GM21723 (cell line): ENCODE data around the gene EIF2AK2.
"Not testable (repeated sequence)": the region's sequence is repeated elsewhere in the genome, so short reads cannot be mapped to it uniquely, and the experiment has no call there.

ENCODE experiments used
- ATAC-seq: cut with Tn5 transposase; IDR thresholded peaks from one replicate; pipeline ENCODE4 v1.9.1; 2021; ENCODE audit warnings: mild to moderate bottlenecking, moderate library complexity; ENCODE audit not compliant: unreplicated experiment

The EIF2AK2 gene

DNA sequence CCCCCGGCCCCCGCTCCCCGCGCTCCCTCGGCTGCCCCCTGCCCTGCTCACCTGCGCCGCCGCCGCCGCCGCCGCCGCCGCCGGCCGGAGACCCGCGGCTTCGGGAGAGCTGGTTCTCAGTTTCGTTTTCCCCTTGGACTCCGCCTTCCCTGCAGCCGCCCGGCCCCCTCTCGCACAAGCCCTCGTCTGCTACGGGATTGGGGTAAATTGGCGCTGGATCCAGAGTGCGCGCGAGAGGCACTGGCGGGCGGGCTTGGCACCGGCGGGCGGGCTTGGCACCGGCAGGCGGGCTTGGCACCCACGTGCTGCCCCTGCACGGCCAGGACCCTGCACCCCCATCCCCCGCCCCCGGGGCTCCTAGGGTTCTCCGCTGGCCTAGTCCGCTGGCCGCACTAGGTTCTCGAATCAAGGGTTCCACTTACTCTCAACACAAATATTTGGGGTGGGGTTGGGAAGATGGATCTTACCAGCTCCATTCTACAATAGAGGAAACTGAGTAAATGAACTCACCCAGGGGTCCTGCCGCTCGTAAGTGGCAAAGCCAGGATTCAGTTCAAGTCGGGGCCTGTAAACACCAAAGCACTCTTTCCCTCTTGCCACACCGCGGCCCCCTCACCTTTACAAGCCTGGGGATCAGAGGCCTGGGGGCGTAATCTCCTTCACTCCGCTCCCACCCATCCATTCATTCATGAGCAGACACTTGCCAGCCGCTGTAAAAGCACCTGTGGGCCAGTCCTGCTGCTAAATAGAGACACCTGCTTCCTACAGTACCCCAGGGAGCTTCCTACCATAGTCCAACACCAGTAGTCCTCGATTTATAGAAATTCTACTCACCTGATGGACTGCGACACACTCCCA lies at the start of gene EIF2AK2:
Gene EIF2AK2 (minus strand): TSS at position 124 of the 858 bp plus-strand sequence. CDS start 9,174 bp downstream, outside the sequence.
- peak; percentile 88 for ATAC-seq

DNA sequence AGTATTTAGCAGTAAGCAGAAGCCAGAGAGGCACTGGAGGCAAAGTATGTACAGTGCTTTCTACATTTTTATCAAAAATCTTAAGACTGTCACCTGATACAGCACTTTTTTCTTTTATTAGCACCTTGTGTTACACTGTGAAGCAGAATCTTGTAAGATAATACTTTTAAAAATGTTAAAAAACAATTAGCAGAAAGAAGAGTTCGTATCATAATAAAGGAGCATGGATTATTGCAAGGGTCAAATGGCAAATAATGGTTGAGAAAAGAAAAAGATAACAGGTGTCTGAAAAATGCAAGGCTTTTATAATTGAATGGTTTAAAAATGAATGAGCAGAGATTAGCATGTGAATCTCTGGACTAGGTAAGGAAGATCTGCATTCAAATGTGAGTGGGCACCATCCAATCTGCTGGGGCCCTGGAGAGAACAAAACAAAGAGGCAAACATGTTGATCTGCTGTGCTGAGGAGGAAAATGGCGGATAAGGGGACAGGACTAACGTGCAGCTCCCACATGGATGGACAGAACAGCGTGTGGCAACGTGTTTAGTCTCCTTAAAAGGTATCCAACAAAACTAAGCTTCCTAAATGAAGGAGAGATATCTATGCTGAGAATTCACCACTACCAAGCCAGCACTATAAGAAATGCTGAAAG lies 49.0 kb upstream of the EIF2AK2 start:
- no peak for ATAC-seq

DNA sequence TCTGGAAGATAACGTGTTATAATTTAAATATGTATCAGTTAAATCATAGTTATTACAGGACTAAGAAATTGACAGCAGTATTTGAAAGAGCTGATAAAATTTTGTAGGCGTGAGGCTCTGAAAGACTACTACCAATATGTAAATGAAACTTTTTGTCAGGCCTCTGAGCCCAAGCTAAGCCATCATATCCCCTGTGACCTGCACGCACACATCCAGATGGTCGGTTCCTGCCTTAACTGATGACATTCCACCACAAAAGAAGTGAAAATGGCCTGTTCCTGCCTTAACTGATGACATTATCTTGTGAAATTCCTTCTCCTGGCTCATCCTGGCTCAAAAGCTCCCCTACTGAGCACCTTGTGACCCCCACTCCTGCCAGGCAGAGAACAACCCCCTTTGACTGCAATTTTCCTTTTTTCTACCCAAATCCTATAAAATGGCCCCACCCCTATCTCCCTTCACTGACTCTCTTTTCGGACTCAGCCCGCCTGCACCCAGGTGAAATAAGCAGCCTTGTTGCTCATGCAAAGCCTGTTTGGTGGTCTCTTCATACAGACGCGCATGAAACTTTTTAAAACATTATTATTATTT lies 48.4 kb upstream of the EIF2AK2 start:
- ATAC-seq, result not testable (repeated sequence)

DNA sequence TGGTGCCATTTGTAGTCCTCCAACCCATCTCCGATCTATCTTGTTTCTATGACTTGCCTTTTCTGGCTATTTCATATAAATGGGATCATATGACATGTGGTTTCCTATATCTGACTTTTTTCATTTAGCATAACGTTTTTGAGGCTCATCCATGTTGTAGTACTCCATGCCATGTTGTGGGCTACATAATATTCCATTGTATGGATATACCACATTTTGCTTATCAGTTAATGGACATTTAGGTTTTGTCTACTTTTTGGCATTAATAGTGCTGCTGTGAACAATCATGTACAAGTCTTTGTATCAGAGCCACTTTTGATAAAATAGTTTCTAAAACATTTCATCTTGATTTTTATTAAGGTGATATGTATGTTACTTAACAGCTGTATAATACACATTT lies 46.9 kb upstream of the EIF2AK2 start:
- ATAC-seq, result no peak

DNA sequence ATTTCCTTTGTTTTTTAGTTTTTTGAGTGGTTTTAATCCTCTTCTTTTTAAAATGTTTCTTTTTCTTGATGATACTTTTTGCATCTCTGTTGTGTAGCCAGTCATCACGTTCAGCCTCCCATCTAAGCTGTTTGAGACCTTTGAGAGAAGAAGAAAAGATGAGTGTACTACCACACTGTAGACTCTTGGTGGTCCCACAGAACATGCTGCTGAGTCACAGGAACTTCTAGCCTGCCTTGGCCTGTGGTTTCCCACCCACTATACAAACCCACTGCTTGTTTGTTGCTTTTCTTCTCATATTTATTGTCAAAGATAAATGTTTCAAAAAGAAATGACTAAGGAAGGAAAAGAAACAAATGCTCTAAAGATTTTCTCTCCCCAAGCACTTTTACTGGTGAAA lies 45.0 kb upstream of the EIF2AK2 start:
- no peak for ATAC-seq

DNA sequence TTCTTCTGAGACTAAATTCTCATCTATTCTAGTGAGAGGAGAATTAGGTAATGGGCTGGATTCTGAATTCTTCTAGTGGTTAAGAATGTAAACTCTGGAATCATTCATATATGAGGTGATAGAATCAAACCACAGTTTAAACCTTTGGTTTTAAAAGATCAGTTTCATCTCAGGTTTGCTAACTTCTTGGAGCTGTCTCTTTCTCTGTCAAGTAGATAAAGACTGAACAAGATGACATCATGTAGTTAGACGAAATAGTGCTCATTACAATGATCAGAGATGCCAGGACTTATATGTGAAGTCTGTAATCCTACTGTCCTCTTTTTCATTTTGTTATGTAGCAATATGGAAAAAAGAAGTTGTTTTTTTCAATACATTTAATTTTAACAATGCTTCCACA lies 44.4 kb upstream of the EIF2AK2 start:
- ATAC-seq, result no peak

DNA sequence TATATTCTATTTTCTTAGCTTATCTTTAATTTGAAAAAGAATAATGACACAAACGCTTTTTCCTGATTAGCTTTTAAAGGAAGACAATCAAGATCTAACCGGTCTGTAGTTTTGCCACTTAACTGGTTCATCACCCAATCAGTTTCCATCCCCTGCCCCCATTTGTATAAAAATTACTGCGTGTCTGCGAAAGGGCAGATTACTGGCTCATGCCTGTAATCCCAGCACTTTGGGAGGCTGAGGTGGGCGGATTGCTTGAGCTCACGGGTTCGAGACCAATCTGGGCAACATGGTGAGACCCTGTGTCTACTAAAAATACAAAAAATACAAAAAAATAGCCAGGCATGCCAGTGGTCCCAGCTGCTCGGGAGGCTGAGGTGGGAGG lies 41.9 kb upstream of the EIF2AK2 start:
- no peak for ATAC-seq

DNA sequence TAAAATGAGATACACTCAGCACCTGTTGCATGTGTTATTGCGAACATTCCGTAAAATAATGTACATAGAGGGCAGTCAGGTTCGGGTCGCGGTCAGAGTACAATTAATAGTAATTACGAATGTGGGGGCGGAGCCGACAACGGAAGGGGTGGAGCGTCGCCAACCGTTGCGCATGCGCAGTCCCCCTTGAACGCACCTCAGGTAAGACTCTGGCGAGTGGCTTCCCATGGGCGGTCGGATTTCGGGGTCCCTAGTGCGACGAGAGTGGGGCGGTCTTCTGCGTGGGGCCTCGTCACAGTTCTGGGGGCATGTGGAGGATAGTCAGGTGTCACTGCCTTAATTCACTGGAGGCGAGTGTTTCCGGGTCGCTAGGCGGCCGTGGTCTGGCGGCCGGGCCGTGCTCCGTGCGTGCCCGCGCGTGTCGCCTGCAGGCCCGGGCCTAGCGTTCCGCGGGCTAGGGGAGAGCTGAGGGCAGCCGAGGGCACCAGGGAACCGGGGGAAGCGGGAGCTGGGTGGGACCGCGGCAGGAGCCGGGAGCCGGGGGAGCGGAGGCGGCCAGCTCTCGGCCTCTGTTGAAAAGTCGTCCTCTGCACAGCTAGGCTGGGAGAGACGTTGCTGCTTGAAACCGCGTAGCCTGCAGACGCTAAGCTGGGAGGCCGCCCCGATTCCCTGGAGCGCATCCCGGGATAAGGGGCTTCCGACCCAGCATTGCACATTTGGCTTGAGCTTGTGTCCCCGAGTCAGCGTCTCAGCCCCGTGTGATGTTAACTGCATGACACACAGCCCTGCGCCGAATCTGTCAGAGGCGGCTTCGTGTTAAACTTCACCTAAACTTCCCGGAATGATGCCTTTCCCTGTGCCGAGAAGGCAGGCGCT lies 39.8 kb upstream of the EIF2AK2 start, which contains the start of gene CEBPZOS:
Gene CEBPZOS (plus strand): TSS at position 177 of the 876 bp plus-strand sequence. CDS start 3,209 bp downstream, outside the sequence.
- ATAC-seq, result peak; percentile 78

DNA sequence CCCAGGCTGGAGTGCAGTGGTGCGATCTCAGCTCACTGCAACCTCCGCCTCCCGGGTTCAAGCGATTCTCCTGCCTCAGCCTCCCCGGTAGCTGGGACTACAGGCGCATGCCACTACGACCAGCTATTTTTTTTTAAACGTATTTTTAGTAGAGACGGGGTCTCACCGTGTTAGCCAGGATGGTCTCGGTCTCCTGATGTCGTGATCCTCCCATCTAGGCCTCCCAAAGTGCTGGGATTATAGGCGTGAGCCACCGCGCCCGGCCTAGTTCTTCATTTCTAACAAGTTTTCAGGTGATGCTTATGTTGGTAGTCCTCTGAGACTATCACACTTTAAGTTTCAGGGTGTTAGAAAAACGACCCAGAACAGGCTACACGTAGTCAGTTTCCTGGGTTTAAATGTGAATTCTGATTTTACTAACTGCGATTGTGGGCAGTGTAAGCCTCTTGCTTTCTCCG lies 39.1 kb upstream of the EIF2AK2 start:
- not testable (repeated sequence) for ATAC-seq

DNA sequence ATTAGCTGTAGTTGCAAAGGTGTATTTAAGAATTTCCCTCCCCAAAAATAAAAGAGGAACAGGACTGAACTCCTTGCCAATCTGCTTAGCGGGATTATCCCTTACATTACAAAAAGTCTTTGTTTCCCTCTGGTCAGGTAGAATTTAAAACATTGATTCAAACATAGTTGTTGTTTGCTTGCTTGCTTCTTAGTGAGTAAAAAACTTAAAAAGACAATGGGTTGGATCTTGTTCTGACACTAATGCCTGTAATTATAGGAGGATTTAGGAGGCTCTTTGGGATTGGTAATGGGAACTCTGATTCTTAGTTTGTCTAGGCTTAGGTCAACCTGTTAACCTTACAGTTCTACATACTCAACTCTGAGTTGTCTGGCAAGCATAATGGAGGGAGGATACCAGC lies 35.8 kb upstream of the EIF2AK2 start:
- ATAC-seq, result no peak

DNA sequence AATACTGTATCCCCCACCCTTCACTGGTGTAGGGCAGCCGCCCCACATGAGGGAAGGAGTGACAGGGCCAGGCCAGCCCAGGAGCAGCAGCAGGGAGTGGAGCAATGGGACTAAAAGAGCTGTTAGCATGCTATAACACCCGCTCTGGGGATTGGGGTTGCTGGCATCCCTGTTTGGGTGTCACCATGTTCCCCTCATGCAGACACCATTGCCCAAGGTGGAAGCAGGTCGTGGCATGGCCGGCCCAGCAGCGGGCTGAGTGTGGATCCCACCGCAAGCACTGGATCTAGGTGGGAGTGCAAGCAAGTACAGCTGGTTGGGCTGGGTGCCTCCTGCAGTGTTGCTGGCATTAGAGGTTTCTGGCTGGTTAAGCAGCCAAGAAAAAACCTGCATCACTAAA lies 35.0 kb upstream of the EIF2AK2 start:
- no peak for ATAC-seq

DNA sequence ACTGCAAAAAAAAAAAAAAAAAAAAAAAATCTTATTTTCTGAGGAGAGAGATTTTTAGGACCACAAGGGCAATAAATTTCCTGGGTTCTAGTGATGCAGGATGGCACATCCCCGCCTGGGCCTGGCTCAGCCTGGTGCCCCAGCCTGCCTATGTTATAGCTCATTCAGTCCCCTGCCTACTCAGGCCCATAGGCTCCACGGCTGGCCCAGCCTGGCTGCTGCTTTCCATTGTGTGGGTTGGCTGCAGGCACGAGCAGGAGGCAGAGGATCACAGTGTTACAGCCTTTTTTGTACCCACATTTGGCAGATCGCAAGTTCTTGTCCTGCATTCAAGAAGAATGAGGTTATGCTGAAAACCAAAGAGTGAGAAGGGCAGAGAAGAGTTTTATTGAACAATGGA lies 34.5 kb upstream of the EIF2AK2 start:
- ATAC-seq, result no peak

DNA sequence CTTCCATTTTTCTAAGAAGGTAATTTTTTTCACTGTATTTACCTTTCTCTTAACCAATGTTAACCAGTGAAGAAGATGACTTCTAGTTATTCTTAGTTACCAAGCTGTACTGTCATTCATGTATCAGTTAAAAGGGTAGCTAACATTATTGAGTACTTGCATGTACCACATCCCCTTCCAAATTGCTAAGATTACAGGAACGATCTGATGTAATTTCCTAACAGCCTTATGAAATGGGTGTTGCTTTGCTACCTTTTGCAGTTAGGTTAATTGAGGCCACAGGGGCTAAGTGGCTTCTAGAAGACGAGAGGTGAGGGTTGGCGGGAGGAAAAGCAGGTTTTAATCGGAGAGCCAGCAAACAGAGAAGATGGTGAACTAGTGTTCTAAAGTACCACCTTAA lies 33.5 kb upstream of the EIF2AK2 start:
- ATAC-seq, result no peak

DNA sequence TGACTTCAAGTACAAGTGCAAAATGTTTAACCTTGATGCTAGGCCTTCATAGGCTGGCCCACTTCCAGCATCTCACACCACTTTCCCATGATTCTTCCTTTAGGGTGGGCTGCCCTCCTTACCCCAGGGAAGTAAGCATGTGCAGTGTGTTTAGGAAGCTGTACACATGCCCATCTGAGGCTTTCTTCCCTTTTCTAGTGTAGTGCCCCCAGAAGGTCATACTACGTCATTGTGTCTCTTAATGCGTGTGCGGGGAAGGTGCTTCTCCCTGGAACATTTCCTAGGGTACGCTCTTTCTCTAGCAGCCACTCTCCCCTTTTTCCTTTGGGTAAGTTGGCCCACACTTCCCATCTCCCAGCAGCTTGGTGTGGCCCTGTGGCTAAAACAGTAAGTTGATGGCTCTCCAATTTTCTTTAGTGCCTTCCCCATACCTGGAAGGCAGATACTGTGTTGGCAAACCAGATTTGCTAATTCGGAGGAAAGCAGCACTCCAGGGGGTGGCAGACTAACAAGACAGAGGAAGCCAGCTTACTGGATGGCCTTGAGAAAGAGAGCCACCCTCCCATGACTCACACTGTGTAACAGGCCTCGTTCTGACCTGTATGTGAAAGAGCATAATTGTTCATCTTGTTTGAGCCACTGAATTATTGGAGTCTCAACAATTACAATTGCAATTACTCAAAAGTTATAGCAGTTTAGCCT lies 32.8 kb upstream of the EIF2AK2 start:
- ATAC-seq, result no peak

DNA sequence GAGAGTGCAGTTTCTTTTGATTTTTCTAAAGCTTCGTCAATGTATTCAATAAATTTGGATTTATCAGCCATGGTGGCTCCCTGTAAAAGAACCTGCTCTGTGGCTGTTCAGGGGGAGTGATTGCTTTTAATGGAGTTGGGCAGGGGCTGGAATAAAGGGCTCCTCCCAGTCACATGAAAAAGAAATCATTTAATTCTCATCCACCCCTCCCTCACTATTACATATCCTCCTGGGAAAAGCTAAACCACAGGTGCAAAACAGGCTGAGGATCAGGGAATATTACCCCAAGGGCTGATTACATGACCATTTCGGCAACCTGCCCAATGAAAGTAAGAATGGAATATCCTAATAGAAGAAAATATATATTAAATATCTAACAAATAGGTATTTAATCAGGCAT lies 31.8 kb upstream of the EIF2AK2 start, which contains the start of gene SULT6B1:
Gene SULT6B1 (minus strand): TSS at position 101 of the 400 bp plus-strand sequence. CDS start 30 bp downstream, at position 71.
- no peak for ATAC-seq

DNA sequence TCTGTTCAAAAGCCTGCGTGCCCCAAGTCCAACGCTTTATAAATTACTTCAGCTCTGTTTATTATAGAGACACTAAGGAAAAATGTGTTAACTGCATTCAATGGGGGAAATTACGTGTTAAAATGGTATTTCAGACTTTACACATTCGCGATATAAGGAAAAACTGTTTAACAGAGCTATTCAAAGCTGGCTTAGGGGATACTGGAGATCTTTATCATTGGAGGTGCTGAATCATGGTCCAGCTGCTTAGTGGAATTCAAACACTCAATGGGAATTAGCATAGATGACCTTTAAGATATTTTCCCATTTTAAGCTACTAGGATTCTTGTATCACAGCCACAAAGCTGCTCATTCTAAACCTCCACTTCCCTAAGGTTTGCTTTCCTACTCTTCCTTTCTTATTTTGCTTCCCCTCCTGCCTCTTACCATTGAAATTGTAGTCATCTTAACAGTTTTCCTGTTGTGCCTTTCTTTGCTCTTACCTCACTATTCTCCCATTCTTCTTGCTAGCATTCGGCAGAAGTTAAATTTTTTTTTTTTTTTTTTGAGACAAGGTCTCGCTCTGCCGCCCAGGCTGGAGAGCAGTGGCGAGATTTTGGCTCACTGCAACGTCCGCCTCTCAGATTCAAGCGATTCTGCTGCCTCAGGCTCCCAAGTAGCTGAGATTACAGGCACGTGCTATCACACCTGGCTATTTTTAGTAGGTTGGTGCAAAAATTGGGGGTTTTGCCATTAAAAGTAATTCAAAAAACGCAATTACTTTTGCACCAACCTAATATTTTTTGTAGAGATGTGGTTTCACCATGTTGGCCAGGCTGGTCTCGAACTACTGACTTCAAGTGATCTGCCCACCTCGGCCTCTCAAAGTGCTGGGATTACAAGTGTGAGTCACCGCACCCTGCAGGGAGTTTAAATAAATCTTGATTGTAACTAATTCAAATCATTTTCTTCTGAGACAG lies 25.2 kb upstream of the EIF2AK2 start:
- ATAC-seq, result no peak

DNA sequence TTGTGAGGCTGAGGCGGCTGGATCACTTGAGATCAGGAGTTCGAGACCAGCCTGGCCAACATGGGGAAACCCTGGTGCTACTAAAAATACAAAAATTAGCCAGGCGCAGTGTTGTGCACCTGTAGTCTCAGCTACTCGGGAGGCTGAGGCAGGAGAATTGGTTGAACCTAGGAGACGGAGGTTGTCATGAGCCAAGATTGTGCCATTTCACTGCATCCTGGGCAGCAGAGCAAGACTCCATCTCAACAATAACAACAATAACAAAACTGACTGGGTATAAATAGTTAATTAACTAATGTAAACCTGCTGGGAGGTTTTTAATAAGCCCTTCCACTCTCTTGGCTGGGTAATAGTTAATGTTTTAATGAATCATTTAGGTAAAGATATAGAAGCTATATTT lies 23.9 kb upstream of the EIF2AK2 start:
- no peak for ATAC-seq

DNA sequence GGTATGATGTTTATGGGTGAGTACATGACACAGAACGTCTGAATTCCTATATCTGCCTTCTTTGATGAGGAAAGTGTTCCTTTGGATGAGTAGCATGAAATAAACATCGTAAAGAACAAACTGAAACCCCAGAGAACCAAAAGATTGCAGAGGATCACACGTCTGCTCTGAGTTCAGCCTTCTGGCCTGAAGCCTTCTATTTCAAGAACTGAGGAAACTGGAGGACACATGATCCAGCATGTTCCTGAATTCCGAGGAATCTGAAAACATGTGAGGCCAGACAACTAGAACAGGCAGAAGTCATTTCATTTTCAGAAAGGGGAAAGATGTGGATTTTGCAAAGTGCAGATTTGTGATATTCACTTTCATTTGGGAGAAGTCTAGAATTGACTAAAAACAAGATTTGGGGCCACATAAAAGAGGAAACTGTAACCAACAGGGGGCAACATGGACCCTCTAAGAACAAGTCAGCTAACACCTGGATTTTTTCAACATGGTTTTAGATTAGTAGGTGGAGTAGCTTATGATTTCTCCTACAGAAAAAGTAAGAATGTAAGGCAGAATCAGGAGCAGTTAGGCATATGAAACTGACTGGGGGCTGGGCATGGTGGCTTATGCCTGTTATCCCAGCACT lies 23.3 kb upstream of the EIF2AK2 start:
- no peak for ATAC-seq
